GM21423 (cell line): ENCODE results near the gene TGFB2.
A peak's percentile ranks its signal among the peaks of the same experiment; 100 is the strongest.

Experiments used
- ATAC-seq: cut with Tn5 transposase; IDR thresholded peaks from one replicate; pipeline ENCODE4 v1.9.1; 2021; ENCODE audit warnings: mild to moderate bottlenecking, moderate library complexity; ENCODE audit not compliant: unreplicated experiment

TGFB2 gene

DNA sequence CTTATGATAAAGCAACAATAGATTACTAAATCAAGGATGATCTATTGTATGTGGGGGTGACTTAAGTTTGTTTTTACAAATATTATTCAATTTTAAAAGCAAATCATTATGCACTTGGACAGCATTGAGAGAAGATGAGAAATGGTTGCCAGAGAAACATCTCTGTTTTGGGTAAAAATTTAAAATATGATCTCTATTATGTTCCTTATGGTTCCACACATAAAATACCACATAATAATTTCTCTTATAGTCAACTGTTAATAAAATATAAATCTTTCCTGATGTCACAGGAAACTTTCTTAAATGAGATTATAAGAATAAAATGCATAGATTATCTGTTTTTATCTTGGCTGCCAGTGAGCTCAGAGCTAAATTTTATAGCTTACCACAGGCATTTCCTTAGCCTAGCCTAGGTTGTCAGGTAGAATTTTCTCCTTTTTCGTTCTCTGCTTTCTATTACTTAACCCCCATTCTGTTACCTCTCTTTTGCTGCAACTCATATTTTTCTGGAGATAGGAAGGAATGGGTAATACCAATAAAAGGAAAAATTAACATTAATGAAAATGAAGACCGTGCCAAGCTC, 109.7 kb downstream of the TGFB2 start:
- ATAC-seq = no peak

DNA sequence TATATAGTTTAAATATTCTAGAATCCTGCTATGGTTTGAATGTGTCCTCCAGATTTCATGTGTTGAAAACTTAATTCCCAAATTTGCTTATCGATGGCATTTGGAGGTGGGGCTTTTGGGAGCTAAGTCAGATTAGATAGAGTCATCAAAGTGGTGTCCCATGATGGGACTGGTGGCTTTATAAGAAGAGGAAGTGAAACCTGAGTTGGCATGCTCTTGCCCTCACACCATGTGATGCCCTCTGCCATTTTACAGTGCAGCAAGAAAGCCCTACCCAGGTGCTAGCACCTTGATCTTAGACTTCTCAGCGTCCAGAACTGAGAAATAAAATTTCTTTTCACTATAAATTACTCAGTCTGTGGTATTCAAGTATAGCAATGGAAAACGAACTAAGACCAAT, 111.3 kb downstream of the TGFB2 start:
- ATAC-seq = peak; percentile 49

DNA sequence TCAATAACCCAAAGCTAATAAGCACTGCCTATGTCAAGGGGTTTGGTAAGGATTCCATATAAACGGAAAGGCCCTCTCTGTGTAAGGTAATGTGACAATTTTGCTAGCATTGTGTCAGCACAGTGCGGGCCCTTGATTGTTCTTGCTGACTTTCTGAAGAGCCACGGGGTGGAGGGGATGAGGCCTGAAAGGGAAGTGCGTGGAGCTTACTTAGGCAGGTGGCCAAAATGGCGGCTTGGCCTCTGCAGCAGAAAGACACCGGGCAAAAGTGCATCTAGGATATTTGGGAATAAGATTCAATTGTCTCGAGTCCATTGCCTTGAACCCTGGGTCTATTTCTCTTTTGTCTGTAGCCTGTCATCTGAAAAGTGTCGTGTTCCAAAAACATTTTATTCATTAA, 114.3 kb downstream of the TGFB2 start:
- no peak for ATAC-seq

DNA sequence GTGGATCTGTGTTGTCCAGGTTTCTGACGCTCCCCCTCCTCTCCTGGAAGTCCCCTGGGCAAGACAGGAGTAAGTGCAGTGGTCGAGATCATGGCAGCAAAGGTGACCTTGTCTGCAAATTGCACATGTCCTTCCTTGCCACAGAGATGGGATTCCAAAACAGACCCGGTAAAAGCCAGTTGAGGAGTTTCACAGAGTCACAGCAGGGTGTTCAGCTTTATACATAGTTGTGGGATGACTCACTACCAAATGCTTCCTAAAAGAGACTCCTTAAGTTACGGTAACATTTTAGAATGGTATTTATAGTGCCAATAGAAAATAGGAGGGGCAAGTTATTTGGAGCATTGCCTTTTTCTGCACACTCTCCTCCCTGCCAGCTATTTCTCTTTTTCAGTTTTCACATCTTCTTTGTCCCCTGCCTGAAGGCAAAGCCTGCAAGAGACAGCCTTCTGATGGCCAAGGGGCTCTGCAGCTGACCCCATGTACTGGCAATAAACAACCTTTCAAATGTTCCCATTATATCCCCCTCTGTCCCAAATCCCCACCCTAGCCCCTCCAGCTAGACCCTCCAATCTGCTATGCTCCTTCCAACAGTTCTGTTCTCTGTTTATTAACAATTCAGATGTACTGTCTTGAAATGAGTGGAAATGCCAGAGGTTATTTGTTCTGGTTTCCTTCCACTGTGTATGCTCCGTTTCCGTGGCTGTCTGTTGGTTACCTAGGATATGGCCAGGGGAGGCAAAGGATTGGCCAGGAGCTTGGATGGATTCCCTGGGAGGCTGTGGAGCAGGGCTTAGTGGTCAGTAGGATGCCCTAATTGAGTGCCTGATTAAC, 115.0 kb downstream of the TGFB2 start:
- no peak for ATAC-seq

DNA sequence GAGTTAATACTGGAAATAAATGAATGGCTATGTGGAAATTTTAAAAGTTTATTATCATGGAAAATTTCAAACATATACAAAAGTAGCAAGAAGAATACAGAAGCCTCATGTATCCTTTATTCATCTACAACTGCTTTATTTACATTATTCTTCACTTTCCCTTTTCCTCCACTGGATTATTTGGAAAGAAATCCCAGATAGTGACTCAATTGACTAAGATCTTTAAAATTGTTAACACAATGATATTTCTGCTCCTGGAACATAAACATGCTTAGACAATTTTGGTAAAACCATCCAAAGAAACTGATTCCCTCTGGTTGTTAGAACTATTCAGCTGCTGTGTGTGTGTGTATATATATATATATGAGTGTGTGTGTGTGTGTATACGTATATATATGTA, 116.2 kb downstream of the TGFB2 start:
- no peak for ATAC-seq

DNA sequence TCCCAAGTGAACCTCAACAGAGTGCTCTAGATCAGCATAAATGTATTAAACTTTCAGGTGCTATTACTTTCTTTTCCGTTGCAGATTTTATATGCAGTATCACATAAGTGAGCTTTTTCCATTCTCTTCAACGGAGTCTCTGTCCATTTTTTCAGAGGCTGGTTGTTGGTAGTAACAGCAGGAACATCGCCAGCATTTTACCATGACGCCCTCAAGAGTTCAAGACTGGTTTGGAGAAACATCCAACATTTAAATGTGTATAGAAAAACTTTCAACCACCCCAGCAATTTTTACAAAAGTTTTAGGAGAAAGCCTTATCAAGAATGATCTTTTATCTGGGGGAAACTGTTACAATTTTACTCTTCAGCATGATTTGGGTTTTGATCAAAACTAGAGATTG, 117.0 kb downstream of the TGFB2 start:
- no peak for ATAC-seq

DNA sequence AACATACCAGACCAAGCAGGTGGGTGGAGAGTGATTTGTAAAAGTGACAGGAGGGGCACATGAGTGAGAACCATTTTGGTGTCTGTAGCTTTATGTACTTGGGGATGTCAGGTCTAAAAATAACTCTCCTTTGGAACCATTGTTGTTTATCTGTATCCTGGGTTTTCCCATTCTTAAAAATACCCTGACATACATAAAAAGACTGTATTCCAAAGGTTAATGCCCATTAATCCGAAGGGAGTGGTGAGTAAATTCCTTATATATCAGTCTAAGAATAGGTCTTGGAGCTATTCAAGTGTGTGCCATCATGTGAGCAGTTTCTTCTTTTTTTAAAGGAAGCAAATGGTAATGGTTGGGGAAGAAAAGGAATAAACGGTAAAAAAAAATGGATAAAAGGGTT, 117.5 kb downstream of the TGFB2 start:
- no peak for ATAC-seq

DNA sequence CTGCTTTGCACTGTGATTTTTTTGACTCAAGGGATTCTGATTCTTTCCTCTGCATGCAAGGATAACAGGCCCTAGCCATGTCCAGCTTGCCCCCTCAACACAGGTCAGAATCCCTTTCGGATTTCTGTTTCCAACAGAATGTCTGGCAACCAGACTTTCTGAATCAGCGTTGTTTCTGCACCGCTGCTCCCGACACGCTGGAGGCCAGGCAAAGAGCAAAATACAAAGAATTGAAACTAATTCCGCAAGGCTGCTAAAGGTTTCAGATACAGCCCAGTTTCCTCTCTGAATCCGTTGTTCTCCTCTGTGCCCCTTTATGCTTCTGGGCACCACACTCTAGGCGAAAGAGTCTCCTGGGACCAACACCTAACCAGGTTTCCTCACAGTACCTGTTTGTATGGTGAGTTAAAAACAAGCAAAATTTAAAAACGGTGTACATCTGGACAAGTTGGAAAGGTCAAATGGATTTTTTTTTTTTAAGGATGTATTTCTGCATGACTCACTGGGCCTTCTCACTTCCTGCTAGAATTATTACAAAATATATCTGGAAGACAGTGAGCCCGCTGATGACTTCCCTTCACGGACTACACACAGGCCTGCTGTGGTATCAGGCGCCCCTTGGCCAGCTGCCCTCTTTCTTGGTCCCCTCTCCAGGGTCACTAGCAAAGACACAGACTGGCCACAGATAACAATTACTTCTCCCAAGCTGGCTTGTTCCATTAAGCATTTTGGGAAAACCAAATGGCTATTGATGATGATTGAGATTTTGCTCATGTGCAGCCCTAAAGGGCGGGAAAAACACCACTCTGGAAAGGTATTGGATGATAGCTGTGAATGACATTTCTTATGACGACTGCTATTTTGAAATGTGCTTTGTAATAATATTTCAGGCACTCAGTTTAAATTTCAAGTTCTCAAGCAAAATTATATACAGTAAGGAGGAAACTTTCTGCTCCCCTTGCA, 118.3 kb downstream of the TGFB2 start:
- no peak for ATAC-seq

DNA sequence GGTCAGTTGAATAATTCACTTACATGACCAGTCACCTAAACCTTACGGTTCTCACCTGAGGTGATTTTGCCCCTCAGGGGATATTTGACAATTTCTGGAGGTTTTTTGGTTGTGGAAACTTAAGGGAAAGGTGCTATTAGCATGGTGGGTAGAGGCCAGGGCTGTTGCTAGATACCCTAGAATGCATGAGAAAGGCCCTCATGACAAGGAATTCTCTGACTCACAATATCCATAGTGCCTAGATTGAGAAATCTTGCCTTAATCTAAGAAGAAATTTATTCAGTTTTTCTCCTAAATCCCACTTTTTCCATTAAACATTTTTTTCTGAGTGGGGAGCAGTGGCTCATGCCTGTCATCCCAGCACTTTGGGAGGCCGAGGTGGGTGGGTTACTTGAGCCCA, 119.7 kb downstream of the TGFB2 start:
- no peak for ATAC-seq

DNA sequence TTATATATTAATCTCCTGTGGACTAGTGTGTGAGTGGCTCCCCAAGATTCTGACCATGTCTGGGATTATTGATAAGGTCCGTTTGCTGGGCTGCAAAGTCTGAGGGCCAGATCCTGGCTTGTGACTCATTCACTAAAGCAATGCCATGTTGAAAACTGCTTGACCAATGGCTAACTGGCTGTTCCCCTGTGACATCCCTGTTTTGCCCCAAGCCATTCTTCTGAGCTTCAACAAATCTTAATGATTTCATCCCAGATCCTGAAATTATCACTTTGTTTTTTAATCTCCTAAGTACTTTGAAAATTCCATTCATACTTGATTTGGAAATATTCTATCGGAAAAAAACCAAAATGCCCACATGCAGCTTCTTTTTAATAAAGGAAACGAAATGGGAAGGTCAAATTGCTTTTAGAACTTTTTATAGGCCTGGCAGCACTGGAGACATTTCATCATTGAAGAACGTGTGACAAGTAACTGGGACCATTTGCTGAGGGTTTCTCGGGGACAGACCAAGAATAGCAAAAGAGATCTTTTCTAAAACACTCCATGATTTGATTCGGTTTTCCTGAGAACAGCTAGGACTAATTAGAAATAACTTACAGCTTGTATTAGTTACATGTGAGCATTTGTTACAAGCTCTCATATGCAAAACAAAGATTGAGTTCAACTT, 121.3 kb downstream of the TGFB2 start:
- ATAC-seq = no peak

DNA sequence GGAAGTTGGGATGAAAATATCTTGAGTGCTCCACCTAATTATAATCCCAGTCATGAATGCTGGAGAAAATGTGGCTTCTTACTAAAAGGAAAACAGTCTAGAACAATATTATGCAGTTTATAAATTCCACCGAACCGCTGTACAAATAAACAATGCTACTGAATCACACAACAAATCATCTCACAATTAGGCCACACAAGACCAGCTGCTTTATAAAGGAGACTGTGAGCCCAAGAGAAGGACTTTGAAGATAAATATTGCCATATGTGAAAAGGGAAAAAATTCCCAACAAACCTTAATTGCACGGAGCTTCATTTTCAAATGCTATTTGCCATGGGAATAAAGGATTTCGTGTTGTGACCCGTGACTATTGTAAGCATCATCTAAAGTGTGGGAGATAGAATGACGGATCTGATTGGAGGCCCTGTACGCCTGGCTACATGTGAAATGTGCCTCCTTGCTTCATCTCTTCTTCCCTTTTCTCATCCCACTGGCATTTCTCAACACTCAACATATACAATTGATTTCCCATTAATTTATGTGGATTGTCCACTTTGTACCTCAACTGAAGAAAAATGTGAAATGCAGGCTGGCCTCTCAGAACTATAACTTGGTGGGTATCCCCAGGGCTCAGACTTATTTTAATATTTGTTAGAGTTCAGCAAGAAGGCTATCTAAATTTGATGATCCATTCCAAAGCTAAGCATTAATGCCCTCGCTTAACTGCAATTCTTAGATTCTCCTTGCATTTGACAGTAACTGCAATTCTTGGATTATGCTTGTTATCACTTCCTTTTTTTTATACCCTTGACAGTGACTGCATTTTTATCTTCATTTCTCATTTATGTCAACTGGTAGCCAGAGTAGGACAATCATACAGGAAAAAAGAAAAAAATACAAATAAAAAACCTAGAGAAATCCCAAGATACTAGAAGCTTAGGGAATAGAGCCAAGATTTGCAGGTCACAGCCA, 122.3 kb downstream of the TGFB2 start:
- no peak for ATAC-seq

DNA sequence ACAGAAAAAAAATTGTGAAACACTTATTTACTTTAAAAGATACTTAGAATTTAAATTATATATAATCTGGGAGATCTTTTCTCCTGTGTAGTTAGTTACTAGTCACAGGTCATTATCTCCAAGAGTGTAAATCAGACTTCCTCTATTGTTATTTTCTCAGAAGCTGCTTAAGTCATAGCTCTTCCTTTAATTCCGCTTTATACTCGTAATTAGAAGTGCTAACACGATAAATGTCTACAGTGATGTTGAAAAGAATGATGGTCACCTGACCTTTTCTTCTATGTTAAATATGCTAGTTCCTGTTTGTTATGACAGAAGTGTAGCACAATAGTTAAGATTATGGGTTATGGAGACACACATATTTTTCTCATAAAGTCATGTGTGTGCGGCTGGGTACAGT, 123.6 kb downstream of the TGFB2 start:
- ATAC-seq = no peak

DNA sequence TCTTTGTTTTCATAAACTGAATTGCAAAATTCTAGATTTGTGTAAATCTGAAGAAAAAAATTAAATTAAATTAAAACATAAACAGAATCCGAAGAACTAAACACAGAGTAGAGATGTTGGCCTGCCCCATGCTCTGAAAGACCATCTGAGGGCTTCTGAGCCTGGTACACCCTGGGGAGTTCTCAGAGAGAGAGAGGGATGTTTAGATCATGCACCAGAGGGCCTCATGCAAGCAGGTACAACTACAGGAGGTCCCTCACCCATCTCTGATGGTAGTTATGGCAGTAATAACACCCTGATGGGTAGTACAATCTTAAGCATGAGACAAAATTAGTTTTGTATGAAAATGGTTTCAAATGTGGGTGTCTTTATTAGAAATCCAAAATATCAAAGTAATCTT, 127.7 kb downstream of the TGFB2 start:
- ATAC-seq = no peak

DNA sequence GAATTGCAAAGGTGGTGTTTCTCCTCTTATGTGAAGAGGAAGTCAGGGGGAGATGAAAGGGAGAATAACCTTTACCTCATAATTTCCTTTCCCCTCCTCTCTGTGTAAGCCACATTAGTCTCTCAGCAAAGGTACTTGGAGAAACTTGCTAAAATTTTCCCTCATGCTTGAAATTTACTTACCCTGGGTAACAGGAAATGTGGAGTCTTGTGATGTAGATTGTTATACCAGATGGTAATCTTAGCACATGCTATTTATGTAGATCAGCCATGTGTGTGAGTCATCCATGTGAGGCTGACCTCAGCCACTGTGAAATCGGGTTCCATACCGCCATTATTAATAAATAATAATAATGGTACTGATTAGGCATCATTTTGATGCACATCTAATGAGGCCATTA, 128.4 kb downstream of the TGFB2 start:
- peak; percentile 76 for ATAC-seq

DNA sequence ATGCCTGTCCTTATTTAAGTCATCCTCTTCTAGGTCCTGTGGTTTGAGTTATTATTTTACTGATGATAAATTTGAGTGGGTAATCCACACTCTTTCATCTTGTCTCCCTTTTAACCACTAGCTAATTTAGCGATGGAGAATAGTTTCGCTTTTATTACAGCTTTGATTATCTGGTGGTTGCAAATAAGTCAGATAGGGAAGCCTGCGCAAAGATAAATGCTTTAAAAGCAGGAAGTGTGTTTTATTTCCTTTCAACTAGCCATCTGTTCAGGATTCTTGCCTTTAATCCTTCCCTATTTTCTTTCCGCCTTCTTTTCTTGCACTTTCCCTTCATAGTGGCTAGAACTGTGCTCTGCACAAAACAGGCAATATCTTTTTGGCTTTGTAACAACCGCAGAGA, 129.0 kb downstream of the TGFB2 start:
- ATAC-seq = no peak

DNA sequence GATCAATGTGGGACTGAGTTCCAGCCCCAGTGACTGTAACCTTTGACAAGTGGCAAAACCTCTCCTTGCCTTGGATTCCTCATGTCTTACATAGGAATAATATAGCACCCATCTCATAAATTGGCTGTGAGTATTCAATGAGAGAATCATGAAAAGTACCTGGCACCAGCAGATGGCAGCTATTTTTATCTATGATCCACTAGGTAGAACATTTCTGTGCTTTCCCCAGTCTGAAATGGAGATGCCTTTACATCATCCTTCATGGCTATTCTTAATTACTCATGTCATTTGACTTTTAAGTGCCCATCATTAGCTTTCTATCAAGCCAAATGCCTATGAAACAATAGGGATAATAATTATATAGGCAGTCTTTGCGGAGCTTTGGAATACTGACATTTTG, 130.1 kb downstream of the TGFB2 start:
- no peak for ATAC-seq

DNA sequence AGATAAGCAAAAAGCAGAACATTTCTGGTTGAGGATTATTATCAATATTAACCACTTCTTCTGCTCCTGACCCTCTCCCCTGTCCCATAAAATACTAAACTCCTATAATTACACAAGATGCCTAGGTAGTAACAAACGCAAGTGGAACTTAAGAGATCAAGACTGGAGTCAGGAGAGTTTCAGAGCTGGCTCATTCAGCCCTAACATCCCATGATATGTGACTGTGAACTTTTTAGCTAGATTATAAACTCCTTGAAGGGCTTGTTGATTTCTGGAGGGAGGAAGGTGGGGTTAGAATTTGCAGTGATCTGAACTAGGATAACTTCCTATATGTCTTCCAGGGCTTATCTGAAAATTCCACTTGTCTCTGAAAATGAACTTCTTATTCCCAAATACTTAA, 130.6 kb downstream of the TGFB2 start:
- no peak for ATAC-seq

DNA sequence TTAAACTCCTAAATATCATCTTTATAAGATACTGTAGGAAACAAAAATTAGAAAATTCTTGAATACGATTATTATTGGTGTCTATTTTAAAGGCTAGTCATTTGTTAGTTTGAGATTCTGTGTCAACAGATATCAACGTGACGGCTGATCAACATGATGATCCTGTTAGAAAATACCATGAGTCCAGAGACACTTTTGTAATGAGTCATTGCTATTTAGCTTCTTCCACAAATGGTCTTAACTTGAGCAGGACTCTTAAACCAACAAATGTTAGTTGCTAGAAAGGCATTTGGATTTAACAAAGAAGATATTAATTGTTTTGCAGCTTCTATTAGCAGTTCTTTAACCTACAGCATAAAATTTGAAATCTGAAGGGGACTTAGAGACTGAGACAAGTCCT, 131.2 kb downstream of the TGFB2 start:
- no peak for ATAC-seq

DNA sequence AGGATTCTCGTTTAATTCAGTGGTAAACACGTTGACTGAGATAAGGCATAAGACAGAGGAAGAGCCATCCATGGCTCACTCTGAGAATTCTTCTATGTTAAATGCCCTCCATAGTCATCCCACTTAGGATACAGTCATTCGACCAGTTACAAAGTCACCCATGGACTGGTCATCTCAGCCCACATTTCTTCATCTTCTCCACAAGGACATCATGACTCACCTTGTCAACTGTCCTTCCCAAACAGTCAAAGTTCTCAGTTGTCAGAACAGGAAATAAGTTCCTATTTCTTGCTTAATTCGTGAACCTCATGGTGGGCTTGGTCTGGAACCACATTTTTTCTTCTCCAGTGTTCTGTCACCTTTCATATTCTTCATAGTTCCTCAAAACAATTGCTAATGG, 133.2 kb downstream of the TGFB2 start:
- no peak for ATAC-seq
